HepG2 (cell line): ENCODE data around the gene PAFAH1B2. TPM values are rescaled to one million over a fixed set of nuclear protein-coding genes. Genes with fewer than 3 reads are reported as not detected.

ENCODE experiments used
- CREM ChIP-seq, 2 experiments: sonication (generic) in 1 of 2; formaldehyde crosslinking in 1 of 2; IDR thresholded peaks; 2 replicates each; pipeline versions ENCODE4 v1.4.0 to v1.6.1; 2016 to 2020; ENCODE audit warnings: antibody characterized with exemption in 1 of 2, mild to moderate bottlenecking in 1 of 2, missing genetic modification reagents in 1 of 2
- EP300 ChIP-seq, 3 experiments: sonication (generic) in 1 of 3; formaldehyde crosslinking in 1 of 3; IDR thresholded peaks; 2 replicates each; pipeline versions ENCODE4 v1.5.1 to v1.6.1; 2011 to 2020; ENCODE audit warnings: low read depth in 2 of 3, low read length in 2 of 3, borderline replicate concordance in 1 of 3, improper control_type of control experiment in 1 of 3, mild to moderate bottlenecking in 1 of 3, missing genetic modification reagents in 1 of 3, moderate library complexity in 1 of 3
- FOXA3 ChIP-seq: IDR thresholded peaks from 2 replicates; pipeline ENCODE4 v1.6.1; 2016; ENCODE audit warnings: missing genetic modification reagents, missing compliant biosample characterization
- HDAC2 ChIP-seq: sonication (generic); formaldehyde crosslinking; IDR thresholded peaks from 2 replicates; pipeline ENCODE4 v1.4.0; 2020; ENCODE audit warnings: missing genetic modification reagents
- HMG20B ChIP-seq: conservative IDR thresholded peaks from 2 replicates; pipeline ENCODE4 v1.6.1; 2016; ENCODE audit warnings: missing genetic modification reagents, missing compliant biosample characterization
- HNF4A ChIP-seq: sonication (generic); formaldehyde crosslinking; IDR thresholded peaks from 2 replicates; pipeline ENCODE4 v1.4.0; 2020; ENCODE audit warnings: missing genetic modification reagents
- HOMEZ ChIP-seq: IDR thresholded peaks from 2 replicates; pipeline ENCODE4 v1.6.1; 2016; ENCODE audit warnings: low read depth
- HOXD1 ChIP-seq: sonication (generic); formaldehyde crosslinking; IDR thresholded peaks from 2 replicates; pipeline ENCODE4 v1.5.0; 2020; ENCODE audit warnings: missing genetic modification reagents
- KAT2B ChIP-seq: fragments of 150-350 bp; IDR thresholded peaks from 2 replicates; pipeline ENCODE4 v1.6.1; 2014; ENCODE audit warnings: low read depth, low read length, borderline replicate concordance
- MAFK ChIP-seq, 2 experiments: IDR thresholded peaks in 1 of 2; conservative IDR thresholded peaks in 1 of 2; 2 replicates each; pipeline ENCODE4 v1.6.1; 2011; ENCODE audit warnings: improper control_type of control experiment in 2 of 2, low read length in 2 of 2
- MXI1 ChIP-seq: IDR thresholded peaks from 3 replicates; pipeline ENCODE4 v1.6.1; 2012; ENCODE audit warnings: low read depth, low read length, inconsistent platforms, borderline replicate concordance
- POLR2A ChIP-seq, 2 experiments: IDR thresholded peaks; 2 replicates each; pipeline ENCODE4 v1.6.1; 2011; ENCODE audit warnings: low read depth in 2 of 2, low read length in 2 of 2, mild to moderate bottlenecking in 1 of 2, moderate library complexity in 1 of 2; ENCODE audit not compliant: insufficient read depth in 1 of 2
- PRPF4 ChIP-seq: fragments of 200-400 bp; formaldehyde crosslinking; IDR thresholded peaks from 2 replicates; pipeline ENCODE4 v1.6.1; 2016; ENCODE audit warnings: low read length, low read depth; ENCODE audit not compliant: poor library complexity, severe bottlenecking
- ZNF17 ChIP-seq: sonication (generic); formaldehyde crosslinking; IDR thresholded peaks from 2 replicates; pipeline ENCODE4 v1.5.0; 2020; ENCODE audit warnings: mild to moderate bottlenecking, missing genetic modification reagents
- ZNF253 ChIP-seq: sonication (generic); formaldehyde crosslinking; IDR thresholded peaks from 2 replicates; pipeline ENCODE4 v1.8.0; 2022; ENCODE audit warnings: mild to moderate bottlenecking, missing genetic modification reagents, borderline replicate concordance
- ZNF382 ChIP-seq: sonication (generic); formaldehyde crosslinking; IDR thresholded peaks from 2 replicates; pipeline ENCODE4 v1.5.0; 2020; ENCODE audit warnings: missing genetic modification reagents, mild to moderate bottlenecking, borderline replicate concordance
- polyA plus RNA-seq, 8 experiments: library from polyadenylated mRNA; depleted of rRNA in 3 of 8; stranded (reverse) in 7 of 8; unstranded in 1 of 8; fragments of >200 nt; fragmentation: Illumina TruSeq in 4 of 8; extraction: Trizol in 4 of 8; gene quantifications; 2 replicates each; pipeline versions ENCODE4 v1.2.1 to v1.2.3, GENCODE V29; 2011 to 2016; ENCODE audit warnings: low read depth in 4 of 8, missing spikeins in 1 of 8, mixed read lengths in 1 of 8; ENCODE audit not compliant: insufficient read depth in 1 of 8
- total RNA-seq, 5 experiments: library from RNA; depleted of rRNA; stranded (reverse); fragments of >200 nt; fragmentation: Illumina TruSeq; extraction: Trizol; gene quantifications; 2 replicates each; pipeline ENCODE4 v1.2.3, GENCODE V29; 2016; ENCODE audit warnings: low read depth in 1 of 5
- TF ChIP-seq, protein P1 (sequence below), 2 experiments: sonication (generic) in 1 of 2; formaldehyde crosslinking in 1 of 2; IDR thresholded peaks; 2 replicates each; pipeline versions ENCODE4 v1.4.0 to v1.6.1; 2016 to 2020; ENCODE audit warnings: borderline replicate concordance in 1 of 2, low read depth in 1 of 2, mild to moderate bottlenecking in 1 of 2, missing genetic modification reagents in 1 of 2
- TF ChIP-seq, protein P2 (sequence below): sonication (generic); formaldehyde crosslinking; IDR thresholded peaks from 2 replicates; pipeline ENCODE4 v1.5.0; 2020; ENCODE audit warnings: mild to moderate bottlenecking, missing genetic modification reagents

The PAFAH1B2 gene
- total and polyA plus RNA-seq, 2 of the 13 experiments (the other 11 are each of a cell fraction or from before 2014, with no cell fraction given) = 28.8 to 104 TPM

GRCh38 chr11:117095284-117096161 is 48.6 kb upstream of the PAFAH1B2 start (continued):
- TF ChIP-seq ZNF253 (CRISPR knock-in tag) (no peak), FOXA3 (CRISPR knock-in tag) (peak; percentile 97), HDAC2 (peak; percentile 80), EP300 (IDR thresholded peaks at IDR 0.05; ENCODE audit: low read depth in 2 of 2, low read length in 2 of 2) (peak; percentile 39 to 87; a peak in 2 of 4 replicates), EP300 (CRISPR knock-in tag; IDR thresholded peaks at IDR 0.05; ENCODE audit: borderline replicate concordance) (no peak; the same call in 1 of the 2 replicates), HNF4A (peak; percentile 40), PRPF4 (no peak), KAT2B (no peak), HOMEZ (CRISPR knock-in tag) (0 out of 2 replicates have a peak, but pooled peaks have one; percentile 44), ZNF382 (CRISPR knock-in tag) (no peak), ZNF17 (CRISPR knock-in tag) (no peak), HMG20B (CRISPR knock-in tag) (0 out of 2 replicates have a peak, but pooled peaks have one; percentile 21), CREM (IDR thresholded peaks at IDR 0.05) (peak; percentile 71; the same call in 1 of the 2 replicates), CREM (CRISPR knock-in tag; IDR thresholded peaks at IDR 0.05) (no peak), MAFK (conservative IDR thresholded peaks at IDR 0.05 in 1 of 2, IDR thresholded peaks at IDR 0.05 in 1 of 2; ENCODE audit: low read length in 2 of 2) (no peak), MXI1 (peak; percentile 25; the same call in 1 of the 3 replicates), POLR2A (IDR thresholded peaks at IDR 0.05; ENCODE audit: insufficient read depth in 1 of 2, low read depth in 2 of 2, low read length in 2 of 2) (0 out of 4 replicates have a peak, but pooled peaks of 1 of the 2 experiments have one; percentile 20), HOXD1 (CRISPR knock-in tag) (no peak)
- TF ChIP-seq, protein P1, sequence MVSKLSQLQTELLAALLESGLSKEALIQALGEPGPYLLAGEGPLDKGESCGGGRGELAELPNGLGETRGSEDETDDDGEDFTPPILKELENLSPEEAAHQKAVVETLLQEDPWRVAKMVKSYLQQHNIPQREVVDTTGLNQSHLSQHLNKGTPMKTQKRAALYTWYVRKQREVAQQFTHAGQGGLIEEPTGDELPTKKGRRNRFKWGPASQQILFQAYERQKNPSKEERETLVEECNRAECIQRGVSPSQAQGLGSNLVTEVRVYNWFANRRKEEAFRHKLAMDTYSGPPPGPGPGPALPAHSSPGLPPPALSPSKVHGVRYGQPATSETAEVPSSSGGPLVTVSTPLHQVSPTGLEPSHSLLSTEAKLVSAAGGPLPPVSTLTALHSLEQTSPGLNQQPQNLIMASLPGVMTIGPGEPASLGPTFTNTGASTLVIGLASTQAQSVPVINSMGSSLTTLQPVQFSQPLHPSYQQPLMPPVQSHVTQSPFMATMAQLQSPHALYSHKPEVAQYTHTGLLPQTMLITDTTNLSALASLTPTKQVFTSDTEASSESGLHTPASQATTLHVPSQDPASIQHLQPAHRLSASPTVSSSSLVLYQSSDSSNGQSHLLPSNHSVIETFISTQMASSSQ (IDR thresholded peaks at IDR 0.05; ENCODE audit: low read depth) = 0 out of 2 replicates have a peak, but pooled peaks have one; percentile 15
- TF ChIP-seq, protein P1 (CRISPR knock-in tag; IDR thresholded peaks at IDR 0.05; ENCODE audit: borderline replicate concordance) = no peak; the same call in 1 of the 2 replicates
- TF ChIP-seq, protein P2, sequence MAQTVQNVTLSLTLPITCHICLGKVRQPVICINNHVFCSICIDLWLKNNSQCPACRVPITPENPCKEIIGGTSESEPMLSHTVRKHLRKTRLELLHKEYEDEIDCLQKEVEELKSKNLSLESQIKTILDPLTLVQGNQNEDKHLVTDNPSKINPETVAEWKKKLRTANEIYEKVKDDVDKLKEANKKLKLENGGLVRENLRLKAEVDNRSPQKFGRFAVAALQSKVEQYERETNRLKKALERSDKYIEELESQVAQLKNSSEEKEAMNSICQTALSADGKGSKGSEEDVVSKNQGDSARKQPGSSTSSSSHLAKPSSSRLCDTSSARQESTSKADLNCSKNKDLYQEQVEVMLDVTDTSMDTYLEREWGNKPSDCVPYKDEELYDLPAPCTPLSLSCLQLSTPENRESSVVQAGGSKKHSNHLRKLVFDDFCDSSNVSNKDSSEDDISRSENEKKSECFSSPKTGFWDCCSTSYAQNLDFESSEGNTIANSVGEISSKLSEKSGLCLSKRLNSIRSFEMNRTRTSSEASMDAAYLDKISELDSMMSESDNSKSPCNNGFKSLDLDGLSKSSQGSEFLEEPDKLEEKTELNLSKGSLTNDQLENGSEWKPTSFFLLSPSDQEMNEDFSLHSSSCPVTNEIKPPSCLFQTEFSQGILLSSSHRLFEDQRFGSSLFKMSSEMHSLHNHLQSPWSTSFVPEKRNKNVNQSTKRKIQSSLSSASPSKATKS (CRISPR knock-in tag) = 0 out of 2 replicates have a peak, but pooled peaks have one; percentile 29
